Sigmoid colon (tissue), 4 donors: ENCODE data around the gene TMPRSS13.

ENCODE experiments used
- CTCF ChIP-seq, 4 experiments: fragments of 450-650 bp in 3 of 4; fragments of 200-600 bp in 1 of 4; IDR thresholded peaks; one replicate each; pipeline ENCODE4 v1.5.1; 2016 to 2019; ENCODE audit warnings: antibody characterized with exemption in 4 of 4, mild to moderate bottlenecking in 3 of 4, moderate library complexity in 2 of 4
- EP300 ChIP-seq, 4 donors: sonication (generic); formaldehyde crosslinking; IDR thresholded peaks; one replicate each; pipeline ENCODE4 v1.6.1; 2017; ENCODE audit warnings: antibody characterized with exemption in 4 of 4
- POLR2A ChIP-seq, 2 donors: fragments of 450-650 bp; IDR thresholded peaks; one replicate each; pipeline ENCODE4 v1.6.1; 2016; ENCODE audit warnings: antibody characterized with exemption in 2 of 2, mild to moderate bottlenecking in 2 of 2, moderate library complexity in 2 of 2
- POLR2AphosphoS5 ChIP-seq, 4 donors: sonication (generic); formaldehyde crosslinking; IDR thresholded peaks; one replicate each; pipeline ENCODE4 v1.6.1; 2017; ENCODE audit warnings: antibody characterized with exemption in 4 of 4

- no peak for TF ChIP-seq POLR2A (IDR thresholded peaks at IDR 0.05)
- TF ChIP-seq CTCF (IDR thresholded peaks at IDR 0.05), result no peak
- TF ChIP-seq EP300 (IDR thresholded peaks at IDR 0.05), result no peak
- no peak for TF ChIP-seq POLR2AphosphoS5 (IDR thresholded peaks at IDR 0.05)
These were observed 18.1 kb downstream of the TMPRSS13 start for GRCh38 chr11:117910941-117911655.
